Kidney (tissue), 14 donors: ENCODE measurements around the gene PIGU. TPM values are rescaled to one million over a fixed set of nuclear protein-coding genes. Genes with fewer than 3 reads are reported as not detected.

Experiments
- DNase-seq, 5 donors: peaks; one replicate each; pipeline ENCODE4 v3.0.0-alpha.2; 2013 to 2020
- FAIRE-seq: peaks from 2 replicates; lab custom pipeline; 2012; peaks lifted over from hg19 to GRCh38; lab: Jason Lieb, UNC
- H3K27ac ChIP-seq, 2 donors: one replicate each; pipeline ENCODE4 v1.7.0; 2013; ENCODE audit warnings: low read depth in 2 of 2, low read length in 2 of 2, inconsistent platforms in 1 of 2
- H3K27me3 ChIP-seq: one replicate; pipeline ENCODE4 v1.7.1; 2013; ENCODE audit warnings: low read length, inconsistent platforms; ENCODE audit not compliant: control insufficient read depth, insufficient read depth
- H3K36me3 ChIP-seq, 3 donors: one replicate each; pipeline versions ENCODE4 v1.7.0 to v1.7.1; 2013; ENCODE audit warnings: low read length in 3 of 3, control low read depth in 1 of 3, inconsistent platforms in 1 of 3; ENCODE audit not compliant: insufficient read depth in 3 of 3, control insufficient read depth in 2 of 3
- H3K4me1 ChIP-seq, 3 donors: one replicate each; pipeline versions ENCODE4 v1.7.0 to v1.7.1; 2013; ENCODE audit warnings: low read length in 3 of 3, inconsistent platforms in 1 of 3, low read depth in 1 of 3; ENCODE audit not compliant: control insufficient read depth in 2 of 3, insufficient read depth in 2 of 3
- H3K4me3 ChIP-seq, 3 donors: one replicate each; pipeline versions ENCODE4 v1.7.0 to v1.8.1; 2013; ENCODE audit warnings: low read length in 3 of 3, control low read depth in 1 of 3, inconsistent platforms in 1 of 3
- H3K9ac ChIP-seq, 3 donors: one replicate each; pipeline versions ENCODE4 v1.7.0 to v1.7.1; 2013; ENCODE audit warnings: low read length in 3 of 3, control low read depth in 1 of 3, inconsistent platforms in 1 of 3
- H3K9me3 ChIP-seq, 3 donors: one replicate each; pipeline versions ENCODE4 v1.7.0 to v1.7.1; 2013; ENCODE audit warnings: low read length in 3 of 3, control low read depth in 1 of 3, inconsistent platforms in 1 of 3; ENCODE audit not compliant: control insufficient read depth in 2 of 3, insufficient read depth in 1 of 3
- intact Hi-C: fragments of 100-400 bp; cut with DNase I; formaldehyde crosslinking; loops from one replicate; pipeline ENCODE4 v1.11.1; 2022
- polyA plus RNA-seq: library from polyadenylated mRNA; stranded (reverse); fragments of 350-450 nt; fragmentation: Illumina TruSeq; extraction: RNeasy Lipid Tissue Mini Kit (QIAGEN cat#74804); gene quantifications from one replicate; pipeline ENCODE4 v1.2.3, GENCODE V29; 2014; ENCODE audit warnings: low read depth, low replicate concordance; ENCODE audit not compliant: insufficient read depth
- total RNA-seq: library from RNA; stranded (reverse); fragmentation: NEBNext Ultra II Directional; extraction: Animal tissue kit (Norgen Biotek cat#: 25700); gene quantifications from one replicate; pipeline ENCODE4 v1.2.1, GENCODE V29; 2021
- TF ChIP-seq, protein P1 (sequence below): IDR thresholded peaks from 3 replicates; pipeline ENCODE4 v1.5.1; 2012; ENCODE audit warnings: mild to moderate bottlenecking, moderate library complexity, borderline replicate concordance; ENCODE audit not compliant: insufficient read depth; ENCODE audit errors: extremely low read depth
- donor health status: control.
- donor health status: control.
- donor health status: control.
- donor health status: control.
- donor health status: control.
- donor health status: DM: yes; HTN: yes; CAD: no.
- donor health status: Normal renal cell carcinoma (clear cell type).

PIGU gene
- total and polyA plus RNA-seq, 2 donors from 2014 or later = 15.9 to 42.0 TPM

DNA sequence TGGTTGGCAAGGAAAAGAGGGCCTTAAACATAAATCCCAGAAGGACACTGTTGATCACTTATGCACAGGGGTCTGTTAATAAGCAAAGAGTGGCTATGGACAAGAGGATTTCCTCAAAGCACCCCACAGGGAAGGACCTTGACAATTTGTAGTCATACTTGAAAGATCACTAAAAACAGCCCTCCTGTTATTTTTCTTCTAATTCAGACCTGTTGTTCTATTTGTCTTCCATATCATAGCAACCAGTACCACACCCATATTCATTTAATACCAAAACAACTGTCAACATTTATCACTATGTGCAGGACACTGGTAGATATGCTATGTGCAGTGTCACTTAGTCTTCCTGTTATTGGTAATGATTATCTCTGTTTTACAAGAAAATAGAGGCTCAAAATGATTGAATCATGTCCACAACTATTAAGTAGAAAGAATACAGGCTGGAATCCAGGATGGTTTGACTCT, 163.9 kb downstream of the PIGU start:
- Histone ChIP-seq H3K27me3 (no peaks in the 10 kb centered on the region), H3K9me3 (no peaks in the 10 kb centered on the region), H3K36me3 (peaks cover 2 to 6% (median 4%) of the 10 kb centered on the region in 3 donors), H3K4me3 (no peak overlapping the region), H3K9ac (peak overlapping the region in 1 of 3 donors; percentile 9), H3K27ac (peak overlapping the region; percentile 85 to 88), H3K4me1 (peaks cover 0 to 27% (median 16%) of the 10 kb centered on the region in 3 donors)
- DNase-seq (no peak), FAIRE-seq (no peak)
- TF ChIP-seq, protein P1, sequence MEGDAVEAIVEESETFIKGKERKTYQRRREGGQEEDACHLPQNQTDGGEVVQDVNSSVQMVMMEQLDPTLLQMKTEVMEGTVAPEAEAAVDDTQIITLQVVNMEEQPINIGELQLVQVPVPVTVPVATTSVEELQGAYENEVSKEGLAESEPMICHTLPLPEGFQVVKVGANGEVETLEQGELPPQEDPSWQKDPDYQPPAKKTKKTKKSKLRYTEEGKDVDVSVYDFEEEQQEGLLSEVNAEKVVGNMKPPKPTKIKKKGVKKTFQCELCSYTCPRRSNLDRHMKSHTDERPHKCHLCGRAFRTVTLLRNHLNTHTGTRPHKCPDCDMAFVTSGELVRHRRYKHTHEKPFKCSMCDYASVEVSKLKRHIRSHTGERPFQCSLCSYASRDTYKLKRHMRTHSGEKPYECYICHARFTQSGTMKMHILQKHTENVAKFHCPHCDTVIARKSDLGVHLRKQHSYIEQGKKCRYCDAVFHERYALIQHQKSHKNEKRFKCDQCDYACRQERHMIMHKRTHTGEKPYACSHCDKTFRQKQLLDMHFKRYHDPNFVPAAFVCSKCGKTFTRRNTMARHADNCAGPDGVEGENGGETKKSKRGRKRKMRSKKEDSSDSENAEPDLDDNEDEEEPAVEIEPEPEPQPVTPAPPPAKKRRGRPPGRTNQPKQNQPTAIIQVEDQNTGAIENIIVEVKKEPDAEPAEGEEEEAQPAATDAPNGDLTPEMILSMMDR = no peak
- intact Hi-C loops = no loop called here

DNA sequence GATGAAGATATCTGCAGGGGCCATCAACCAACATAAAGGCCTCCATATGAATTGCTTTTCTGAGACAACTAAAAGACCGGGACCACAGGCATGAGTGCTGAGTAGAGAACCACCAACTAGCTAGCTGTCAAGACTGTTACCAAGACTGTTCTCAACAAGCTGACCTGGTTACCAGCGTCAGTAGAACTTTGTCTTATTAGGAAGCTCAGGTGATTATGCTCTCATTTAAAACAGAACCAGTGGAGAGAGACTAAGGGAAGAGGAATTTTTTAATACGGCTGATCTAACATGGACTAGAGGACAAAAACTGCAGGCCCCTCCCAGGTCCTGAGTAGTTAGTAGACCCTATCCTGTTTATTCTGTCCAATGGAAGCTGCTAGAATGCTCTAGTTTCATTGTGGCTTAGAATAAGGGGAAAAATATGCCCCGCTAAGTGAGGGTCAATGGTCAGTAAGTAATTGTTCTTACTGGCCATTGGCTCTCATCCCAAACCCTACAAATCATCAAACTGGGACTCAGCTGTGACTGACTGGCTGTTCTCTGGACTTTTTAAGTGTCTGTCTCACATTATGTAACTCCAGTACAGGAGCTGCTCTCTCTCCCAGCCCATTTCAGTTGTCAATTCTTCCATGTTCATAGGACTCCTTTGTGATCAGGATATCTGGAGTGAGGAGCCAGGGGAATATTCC, 164.5 kb downstream of the PIGU start:
- peak overlapping the region; percentile 85 to 88 for H3K27ac ChIP-seq
- peaks cover 0 to 27% (median 16%) of the 10 kb centered on the region in 3 donors for H3K4me1 ChIP-seq
- FAIRE-seq = no peak
- peak overlapping the region in 1 of 3 donors; percentile 9 for H3K9ac ChIP-seq
- H3K36me3 ChIP-seq = peaks cover 2 to 10% (median 7%) of the 10 kb centered on the region in 3 donors
- DNase-seq = peak in 2 of 5 donors; percentile 23 to 32
- TF ChIP-seq, protein P1 = no peak
- no peaks in the 10 kb centered on the region for H3K9me3 ChIP-seq
- H3K27me3 ChIP-seq = no peaks in the 10 kb centered on the region
- intact Hi-C loops = no loop called here
- peak overlapping the region in 1 of 3 donors; percentile 6 for H3K4me3 ChIP-seq

DNA sequence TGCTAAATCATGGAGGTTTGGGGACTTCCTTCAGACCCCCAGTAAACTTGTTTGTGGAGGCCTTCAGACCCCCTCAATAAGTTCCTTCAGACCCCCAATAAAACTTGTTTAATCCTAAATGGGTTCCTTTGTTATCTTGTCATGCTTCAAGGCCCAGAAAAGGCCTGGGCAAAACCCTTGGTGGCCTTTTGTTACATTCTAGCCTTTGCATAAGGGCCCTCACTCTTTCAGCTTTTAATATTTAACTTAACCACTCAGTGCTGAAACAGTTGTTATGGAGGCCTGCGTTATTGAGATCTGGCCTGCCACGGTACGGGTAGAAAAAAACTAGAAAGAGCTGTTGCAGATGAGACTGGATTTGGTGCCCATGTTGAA, 165.0 kb downstream of the PIGU start:
- H3K4me1 ChIP-seq = peaks cover 0 to 24% (median 16%) of the 10 kb centered on the region in 3 donors
- peak overlapping the region in 1 of 3 donors; percentile 9 for H3K9ac ChIP-seq
- H3K4me3 ChIP-seq = peak overlapping the region in 1 of 3 donors; percentile 6
- intact Hi-C loops = no loop called here
- H3K36me3 ChIP-seq = peaks cover 2 to 10% (median 7%) of the 10 kb centered on the region in 3 donors
- no peaks in the 10 kb centered on the region for H3K9me3 ChIP-seq
- H3K27ac ChIP-seq = peak overlapping the region; percentile 85 to 88
- DNase-seq (peak in 2 of 5 donors; percentile 36 to 47), FAIRE-seq (no peak)
- TF ChIP-seq, protein P1 = no peak
- H3K27me3 ChIP-seq = no peaks in the 10 kb centered on the region
